ENCODE measurements around the gene SIAH1.

GRCh38 chr16:48426244-48427141 lies 41.3 kb upstream of the SIAH1 start:
- TF ChIP-seq TCF7L2 (IDR thresholded peaks at IDR 0.05; ENCODE audit: borderline replicate concordance, extremely low read depth, insufficient read depth, insufficient read length) (no peak), EZH2phosphoT487 (IDR thresholded peaks at IDR 0.05; ENCODE audit: borderline replicate concordance) (no peak), POLR2AphosphoS5 (IDR thresholded peaks at IDR 0.05; ENCODE audit: low read depth, low read length) (no peak), CTCF (IDR thresholded peaks at IDR 0.05 in 2 of 3, conservative IDR thresholded peaks at IDR 0.05 in 1 of 3; ENCODE audit: borderline replicate concordance in 1 of 3, insufficient read depth in 1 of 3, low read depth in 2 of 3, low read length in 2 of 3) (no peak), ATF3 (IDR thresholded peaks at IDR 0.05) (no peak), POLR2A (IDR thresholded peaks at IDR 0.05; ENCODE audit: borderline replicate concordance, extremely low read depth, insufficient read depth, insufficient read length) (no peak), JUND (IDR thresholded peaks at IDR 0.05) (no peak)
